Measurements from ENCODE around the gene GLI2.

GRCh38 chr2:120769076-120769786, 33.6 kb downstream of the GLI2 start:
- TF ChIP-seq CTCF (conservative IDR thresholded peaks at IDR 0.05; ENCODE audit: low read length) (no peak), EZH2phosphoT487 (IDR thresholded peaks at IDR 0.05; ENCODE audit: borderline replicate concordance) (no peak)

Data from Loucy (cell line).